Measurements from ENCODE around the gene SETD1A. TPM values are rescaled to one million over a fixed set of nuclear protein-coding genes. Genes with fewer than 3 reads are reported as not detected.

The SETD1A gene
- 13.3 to 22.5 TPM (median 20.3 TPM) in 5 replicates for total RNA-seq (2022; extraction: Qiagen RNA extraction)

DNA sequence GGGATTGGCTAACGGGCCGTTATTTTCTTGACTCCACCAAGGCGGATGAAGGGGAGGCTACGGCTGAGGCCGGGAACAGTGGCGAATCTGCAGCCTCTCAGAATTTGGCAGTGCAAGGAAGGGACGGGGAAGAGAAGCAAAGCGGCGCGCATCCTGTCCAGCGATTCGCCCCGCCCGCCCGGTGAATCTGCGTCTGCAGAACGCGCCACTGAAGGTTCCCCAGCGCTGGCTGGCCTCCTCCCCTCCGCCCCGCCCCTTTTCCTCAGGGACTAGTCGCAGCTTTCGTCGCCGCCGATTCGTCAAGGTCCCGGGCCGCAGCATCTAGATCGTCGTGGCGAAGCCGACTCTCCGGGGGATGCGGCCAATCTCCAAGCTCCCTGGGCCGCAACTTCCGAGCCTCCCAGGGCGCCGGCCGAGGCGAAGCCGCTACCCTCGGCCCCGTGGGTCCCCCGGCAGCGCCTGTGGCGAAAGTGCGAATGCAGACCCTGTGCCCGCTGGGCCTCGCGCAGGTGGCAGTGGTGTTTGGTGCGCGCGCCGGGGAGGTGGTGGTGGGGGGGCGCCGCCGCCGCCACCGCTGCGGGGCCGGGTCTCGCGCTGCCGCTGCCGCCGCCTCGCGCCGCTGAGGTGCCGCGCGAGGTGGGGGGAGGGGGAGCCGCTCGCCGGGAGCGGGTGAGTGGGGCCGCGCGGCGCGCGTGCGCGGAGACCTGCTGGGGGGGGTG is at the start of gene SETD1A:
Gene SETD1A, plus strand, starts transcription at position 299 of the 719 bp plus-strand sequence. CDS start 978 bp downstream, outside the sequence.

DNA sequence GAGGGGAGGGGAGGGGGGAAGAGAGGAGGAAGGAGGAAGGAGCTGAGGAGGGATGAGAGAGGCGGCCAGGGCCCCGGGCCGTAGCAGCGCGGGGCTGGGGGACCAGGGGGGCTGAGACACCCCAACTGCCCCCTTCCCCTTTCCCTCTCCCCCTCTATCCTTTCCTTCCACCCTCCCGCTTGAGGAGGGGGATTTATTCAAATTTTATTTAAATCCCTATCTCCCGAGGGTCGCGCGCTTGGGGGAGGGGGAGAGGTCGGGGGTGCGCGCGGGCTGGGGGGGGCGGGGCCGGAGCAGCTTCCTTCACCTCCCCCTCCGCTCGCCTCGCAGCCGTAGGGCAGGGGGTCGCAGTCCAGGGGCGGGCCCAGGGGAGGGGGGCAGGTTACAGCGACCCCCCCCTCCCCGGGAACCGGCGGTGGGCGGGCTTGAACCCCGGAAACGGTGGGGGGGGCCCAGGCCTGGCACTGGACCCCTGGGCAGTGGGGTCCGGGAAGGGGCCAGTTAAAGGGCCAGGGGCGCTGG is 33.9 kb upstream of the SETD1A start, which contains the start of gene FBXL19:
Gene FBXL19, plus strand, starts transcription at position 19 of the 522 bp plus-strand sequence. CDS start 2,183 bp downstream, outside the sequence.

DNA sequence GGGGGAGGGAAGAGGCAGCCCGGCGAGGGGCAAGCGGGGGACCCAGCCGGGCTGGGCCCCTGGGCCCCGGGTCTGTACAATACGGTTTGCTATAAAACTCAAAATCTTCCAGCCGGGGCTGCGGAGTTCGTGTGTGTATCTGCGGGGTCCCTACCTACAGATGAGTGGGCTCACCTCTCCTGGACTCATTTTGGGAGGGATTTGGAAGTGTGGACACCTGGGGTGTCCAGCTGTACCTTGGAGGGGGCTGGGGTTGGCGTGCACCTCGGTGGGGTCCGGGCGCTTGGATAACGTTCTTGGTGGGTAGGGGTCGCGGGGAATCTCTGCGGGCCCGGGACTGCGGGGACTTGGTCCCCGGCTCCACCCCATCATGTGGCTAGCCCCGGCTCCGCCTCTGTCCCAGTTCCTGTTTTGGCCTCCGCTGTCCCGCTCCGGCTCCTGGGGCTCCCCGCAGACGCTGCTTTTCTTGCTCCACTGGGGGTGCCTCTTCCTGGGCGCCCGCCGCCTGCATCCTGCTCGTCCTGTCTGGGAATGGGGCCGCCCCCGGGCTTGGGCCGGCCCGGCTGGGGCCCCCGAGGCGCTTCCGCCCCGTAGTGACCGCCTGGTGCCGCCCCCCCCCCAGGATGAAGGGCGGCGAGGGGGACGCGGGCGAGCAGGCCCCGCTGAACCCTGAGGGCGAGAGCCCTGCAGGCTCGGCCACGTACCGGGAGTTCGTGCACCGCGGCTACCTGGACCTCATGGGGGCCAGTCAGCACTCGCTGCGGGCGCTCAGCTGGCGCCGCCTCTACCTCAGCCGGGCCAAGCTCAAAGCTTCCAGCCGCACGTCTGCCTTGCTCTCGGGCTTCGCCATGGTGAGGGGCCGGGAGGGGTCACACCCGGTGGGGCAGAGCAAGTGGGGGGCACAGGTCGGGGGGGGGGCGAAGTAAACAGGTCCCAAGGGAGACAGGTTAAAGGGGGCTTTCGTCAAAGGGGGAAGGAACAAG is 8.6 kb upstream of the SETD1A start, which contains the start of gene ORAI3:
Gene ORAI3, plus strand, starts transcription at position 402 of the 983 bp plus-strand sequence. Its CDS starts 222 bp downstream, at position 624.

DNA sequence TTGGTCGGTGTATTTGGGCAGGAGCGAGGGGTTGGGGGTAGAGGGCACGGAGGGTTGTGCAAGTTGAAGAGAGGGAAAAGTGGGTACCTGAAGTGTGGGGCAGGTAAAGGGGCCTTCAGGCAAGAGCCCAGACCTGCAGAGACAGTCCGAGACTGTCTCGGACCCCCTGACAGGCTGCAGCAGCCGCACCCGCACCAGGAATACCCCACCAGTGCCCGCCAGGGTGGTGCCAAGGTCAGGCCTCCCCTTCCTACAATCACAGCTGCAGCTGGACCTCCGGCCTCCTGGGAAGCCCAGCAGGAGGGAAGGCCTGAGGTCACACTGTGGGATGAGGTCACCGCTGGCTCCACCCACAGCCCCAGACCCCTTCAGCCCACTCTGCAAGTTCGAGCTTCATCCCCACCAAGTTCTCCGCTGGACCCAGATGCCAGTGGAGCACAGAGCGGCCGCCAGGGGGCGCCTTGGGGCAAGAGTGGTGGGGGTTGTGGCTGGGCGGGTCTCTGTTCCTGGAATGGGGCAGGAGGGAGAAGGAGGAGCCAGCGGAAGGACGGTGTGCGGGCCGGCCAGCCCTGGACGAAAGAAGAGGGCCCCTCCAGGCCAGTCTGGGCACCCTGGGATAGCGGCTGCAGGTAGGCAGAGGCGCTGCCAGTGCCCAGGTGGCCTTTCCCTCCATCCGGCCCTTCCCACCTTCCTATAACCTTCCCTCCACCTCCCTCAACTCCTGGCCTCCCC is 27.3 kb downstream of the SETD1A start, which contains the start of gene HSD3B7:
Gene HSD3B7, plus strand, starts transcription at position 539 of the 732 bp plus-strand sequence. CDS start 452 bp downstream, outside the sequence.

DNA sequence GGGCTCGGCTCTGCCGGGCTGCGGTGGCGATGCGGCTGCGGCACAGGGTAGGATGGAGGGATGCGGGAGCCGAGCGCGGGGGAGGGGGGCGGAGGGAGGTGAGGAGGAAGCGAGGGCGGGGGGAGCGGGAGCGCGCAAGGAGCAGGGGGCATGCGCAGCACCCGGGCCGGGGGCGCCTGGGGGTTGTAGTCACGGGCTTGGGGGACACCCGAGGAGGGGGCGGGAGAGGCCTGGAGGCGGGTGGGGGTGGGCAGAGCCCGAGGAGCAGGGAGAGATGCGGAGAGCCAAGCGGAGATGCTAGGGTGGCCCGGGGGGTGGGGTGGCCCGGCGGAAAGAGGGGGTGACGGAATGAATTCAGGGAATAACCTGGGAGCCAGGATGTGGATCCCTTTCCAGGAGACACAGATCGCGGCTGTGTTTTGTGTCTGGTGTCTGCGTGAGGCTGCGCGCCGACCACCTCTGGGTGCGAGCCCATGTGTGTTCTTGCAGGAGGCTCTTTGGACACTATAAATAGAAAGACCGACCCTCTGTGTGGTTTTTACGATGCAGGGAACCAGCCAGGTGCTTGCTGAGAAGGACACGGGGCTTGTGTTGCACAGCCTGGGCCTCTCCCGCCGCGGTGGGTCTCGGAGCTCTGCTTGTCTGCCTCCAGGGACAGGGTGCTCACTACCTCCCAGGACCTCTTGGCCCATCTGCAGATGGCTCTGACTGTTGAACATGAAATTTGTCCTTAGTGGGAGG is 53.2 kb downstream of the SETD1A start, which contains the start of gene STX1B:
Gene STX1B, minus strand, starts transcription at position 54 of the 741 bp plus-strand sequence. CDS start 242 bp downstream, outside the sequence.

DNA sequence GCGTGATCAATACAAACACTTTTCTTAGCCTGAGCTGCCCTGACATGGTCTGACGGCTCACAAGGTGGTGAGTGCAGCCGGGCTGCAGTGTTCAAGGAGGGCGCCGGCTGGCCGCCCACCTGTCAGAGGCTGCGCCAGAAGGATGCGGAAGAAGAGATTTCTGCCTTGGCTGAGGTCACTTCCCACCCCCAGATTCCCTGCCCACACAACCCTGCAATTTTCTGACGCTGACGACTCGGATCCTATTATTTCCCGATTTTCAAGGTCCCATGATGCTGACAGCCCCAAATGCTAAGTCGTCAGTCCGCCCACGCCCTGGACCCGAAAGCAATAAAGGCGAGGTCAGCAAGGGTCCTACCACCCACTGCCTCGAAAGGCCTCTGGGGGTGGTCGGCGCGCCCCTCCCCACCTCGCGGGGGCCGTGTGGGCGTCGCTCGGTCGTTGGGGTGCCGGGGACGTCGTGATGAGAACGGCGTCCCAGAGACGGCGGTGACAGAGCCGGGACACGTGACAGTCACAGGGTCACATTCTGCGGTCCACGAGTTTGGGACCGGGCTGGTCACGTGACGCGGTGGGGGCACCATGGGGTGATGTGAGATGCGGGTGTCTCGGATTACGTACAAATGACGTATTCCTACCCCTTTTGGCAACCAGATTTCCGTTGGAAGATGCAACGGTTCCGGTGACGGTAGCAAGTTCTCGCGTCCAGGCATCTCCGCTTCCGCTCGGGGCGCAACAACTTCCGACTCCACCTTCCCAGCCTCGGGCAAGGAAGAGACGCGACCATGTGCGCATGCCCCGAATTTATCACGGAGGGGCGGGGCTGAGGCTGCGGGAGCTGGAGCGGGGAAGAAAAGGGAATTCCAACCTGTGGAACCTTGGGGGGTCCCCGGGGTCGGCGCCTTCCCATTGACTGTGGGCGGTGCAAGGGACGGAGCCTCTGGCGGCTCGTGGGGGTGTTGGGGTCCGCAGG is 75.5 kb downstream of the SETD1A start, which contains the start of gene STX4:
Gene STX4, plus strand, starts transcription at position 823 of the 973 bp plus-strand sequence. CDS start 248 bp downstream, outside the sequence.

Other genes starting within 250 kb of the SETD1A start
- 19.9 to 31.6 TPM (median 26.2 TPM) in 5 replicates for gene PHKG2, start 209.3 kb upstream of the SETD1A start, total RNA-seq (2022; extraction: Qiagen RNA extraction)
- gene CFAP119, start 195.7 kb upstream of the SETD1A start, total RNA-seq (2022; extraction: Qiagen RNA extraction): 3.1 to 8.7 TPM (median 7.5 TPM) in 5 replicates
- 67.2 to 89.4 TPM (median 83.7 TPM) in 5 replicates for gene RNF40, start 195.4 kb upstream of the SETD1A start, total RNA-seq (2022; extraction: Qiagen RNA extraction)
- 17.1 to 20.8 TPM (median 19.3 TPM) in 5 replicates for gene ZNF629, start 170.5 kb upstream of the SETD1A start, total RNA-seq (2022; extraction: Qiagen RNA extraction)
- 28.2 to 42.9 TPM (median 40.1 TPM) in 5 replicates for gene BCL7C, start 63.7 kb upstream of the SETD1A start, total RNA-seq (2022; extraction: Qiagen RNA extraction)
- 0.07 to 0.26 TPM (median 0.21 TPM) in 5 replicates for gene CTF1, start 61.1 kb upstream of the SETD1A start, total RNA-seq (2022; extraction: Qiagen RNA extraction)
- 10.3 to 22.1 TPM (median 19.3 TPM) in 5 replicates for gene FBXL19, start 34.2 kb upstream of the SETD1A start, total RNA-seq (2022; extraction: Qiagen RNA extraction)
- gene ORAI3, start 8.7 kb upstream of the SETD1A start, total RNA-seq (2022; extraction: Qiagen RNA extraction): 9.4 to 14.4 TPM (median 11.0 TPM) in 5 replicates
- gene HSD3B7, start 27.5 kb downstream of the SETD1A start, total RNA-seq (2022; extraction: Qiagen RNA extraction): 11.5 to 17.6 TPM (median 14.2 TPM) in 5 replicates
- 1.6 to 2.4 TPM (median 1.9 TPM) in 5 replicates for gene STX1B, start 52.9 kb downstream of the SETD1A start, total RNA-seq (2022; extraction: Qiagen RNA extraction)
- gene STX4, start 75.8 kb downstream of the SETD1A start, total RNA-seq (2022; extraction: Qiagen RNA extraction): 55.0 to 65.3 TPM (median 57.5 TPM) in 5 replicates
- gene ZNF668, start 116.5 kb downstream of the SETD1A start, total RNA-seq (2022; extraction: Qiagen RNA extraction): 10.8 to 18.9 TPM (median 14.7 TPM) in 5 replicates
- 6.0 to 12.2 TPM (median 10.6 TPM) in 5 replicates for gene ZNF646, start 116.7 kb downstream of the SETD1A start, total RNA-seq (2022; extraction: Qiagen RNA extraction)
- gene PRSS53, start 131.2 kb downstream of the SETD1A start, total RNA-seq (2022; extraction: Qiagen RNA extraction): 0.64 to 2.0 TPM (median 1.1 TPM) in 5 replicates
- gene VKORC1, start 137.0 kb downstream of the SETD1A start, total RNA-seq (2022; extraction: Qiagen RNA extraction): 101 to 130 TPM (median 125 TPM) in 5 replicates
- gene BCKDK, start 150.6 kb downstream of the SETD1A start, total RNA-seq (2022; extraction: Qiagen RNA extraction): 39.2 to 58.5 TPM (median 52.3 TPM) in 5 replicates
- gene KAT8, start 159.9 kb downstream of the SETD1A start, total RNA-seq (2022; extraction: Qiagen RNA extraction): 41.5 to 51.5 TPM (median 50.7 TPM) in 5 replicates
- gene PRSS8, start 178.0 kb downstream of the SETD1A start, total RNA-seq (2022; extraction: Qiagen RNA extraction): 0.82 to 1.8 TPM (median 1.3 TPM) in 5 replicates
- gene PRSS36, start 192.3 kb downstream of the SETD1A start, total RNA-seq (2022; extraction: Qiagen RNA extraction): 0.62 to 1.4 TPM (median 0.99 TPM) in 5 replicates
- gene FUS, start 222.4 kb downstream of the SETD1A start, total RNA-seq (2022; extraction: Qiagen RNA extraction): 541 to 618 TPM (median 565 TPM) in 5 replicates
- 26.3 to 36.4 TPM (median 31.3 TPM) in 5 replicates for gene PYCARD, start 245.0 kb downstream of the SETD1A start, total RNA-seq (2022; extraction: Qiagen RNA extraction)